HG03439 (cell line): ENCODE results near the gene GRB14.
"Not testable (repeated sequence)": the region's sequence is repeated elsewhere in the genome, so short reads cannot be mapped to it uniquely, and the experiment has no call there.

Experiments
- ATAC-seq: cut with Tn5 transposase; IDR thresholded peaks from one replicate; pipeline ENCODE4 v1.9.1; 2021; ENCODE audit warnings: mild to moderate bottlenecking, moderate library complexity; ENCODE audit not compliant: unreplicated experiment

Gene GRB14

DNA sequence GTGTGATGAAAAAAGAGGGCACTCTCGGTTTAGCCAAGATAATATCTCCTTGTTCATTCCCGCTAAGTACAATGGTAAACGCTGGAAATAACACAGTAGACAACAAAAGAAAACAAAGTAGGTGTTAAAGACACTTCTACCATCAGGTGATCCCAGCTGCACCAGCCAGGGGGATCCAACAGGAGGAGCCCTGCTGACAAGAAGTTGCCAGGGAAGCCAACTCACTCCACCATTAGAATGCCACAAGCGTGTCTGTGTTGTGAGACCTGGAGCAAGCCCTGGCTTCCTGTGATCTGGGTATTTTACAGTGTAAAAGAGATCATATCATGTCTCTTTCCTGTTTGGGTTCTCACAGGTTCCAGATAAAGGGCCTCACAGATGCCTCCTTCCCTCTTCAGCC lies 117.0 kb downstream of the GRB14 start:
- ATAC-seq: no peak

DNA sequence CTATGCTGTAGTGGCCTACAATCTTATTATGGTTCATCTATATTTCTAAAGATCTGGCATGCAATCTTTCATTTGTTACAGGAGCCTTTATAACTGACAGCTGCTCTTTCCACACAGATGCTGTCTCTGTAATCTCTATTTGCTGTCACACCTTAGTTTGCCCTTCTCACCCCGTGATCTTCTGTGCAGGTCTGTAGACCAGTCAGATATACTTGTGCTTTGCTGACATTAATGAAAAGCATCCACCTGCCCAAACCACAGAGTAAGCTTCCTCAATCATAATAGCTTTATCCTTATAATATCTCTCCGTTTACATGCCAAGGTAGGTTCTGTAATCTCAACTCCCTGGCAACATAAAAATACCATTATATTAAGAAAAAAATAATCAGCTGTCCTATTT lies 122.4 kb downstream of the GRB14 start:
- ATAC-seq: no peak

- ATAC-seq: no peak
Measured at GRCh38 chr2:164496881-164497280, 124.4 kb downstream of the GRB14 start.

DNA sequence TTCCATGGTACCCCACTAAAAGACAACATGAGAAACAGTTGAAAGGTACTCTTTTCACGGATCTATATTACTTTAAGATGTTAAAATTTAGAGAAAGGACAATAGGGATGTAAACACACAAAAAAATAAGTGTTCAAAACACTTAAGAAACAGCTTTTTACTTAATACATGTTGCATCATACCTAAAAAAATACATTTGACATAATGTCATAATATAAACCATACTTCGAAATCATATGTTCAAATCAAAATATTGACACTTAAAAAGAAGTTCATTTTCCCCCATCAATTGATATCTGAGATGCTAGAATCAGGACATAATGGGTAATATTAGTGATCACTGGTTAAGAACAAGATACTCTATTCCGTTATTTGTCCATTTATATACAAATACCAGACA lies 124.9 kb downstream of the GRB14 start:
- ATAC-seq: no peak

GRCh38 chr2:164495491-164496223 lies 125.6 kb downstream of the GRB14 start:
- no peak for ATAC-seq

- no peak for ATAC-seq
Measured at GRCh38 chr2:164485541-164485940, 135.7 kb downstream of the GRB14 start.

DNA sequence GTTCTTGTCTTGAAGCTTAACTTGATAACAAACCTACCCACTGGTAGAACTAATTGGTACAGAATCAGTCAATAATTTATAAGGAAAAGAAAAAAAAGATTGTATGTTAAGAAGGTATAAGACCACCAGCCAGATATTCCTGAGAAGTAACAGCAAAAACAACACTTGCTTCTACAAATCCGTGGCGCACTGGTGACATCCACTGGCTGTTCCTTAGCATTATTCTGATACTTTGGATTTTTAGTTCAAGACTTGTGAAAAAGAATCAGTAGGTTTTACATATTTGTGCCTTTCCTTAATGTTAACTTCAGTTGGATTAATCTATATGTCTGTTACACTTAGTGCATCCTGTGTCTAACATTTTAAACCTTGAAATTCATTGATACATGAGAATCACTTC lies 141.8 kb downstream of the GRB14 start:
- no peak for ATAC-seq

DNA sequence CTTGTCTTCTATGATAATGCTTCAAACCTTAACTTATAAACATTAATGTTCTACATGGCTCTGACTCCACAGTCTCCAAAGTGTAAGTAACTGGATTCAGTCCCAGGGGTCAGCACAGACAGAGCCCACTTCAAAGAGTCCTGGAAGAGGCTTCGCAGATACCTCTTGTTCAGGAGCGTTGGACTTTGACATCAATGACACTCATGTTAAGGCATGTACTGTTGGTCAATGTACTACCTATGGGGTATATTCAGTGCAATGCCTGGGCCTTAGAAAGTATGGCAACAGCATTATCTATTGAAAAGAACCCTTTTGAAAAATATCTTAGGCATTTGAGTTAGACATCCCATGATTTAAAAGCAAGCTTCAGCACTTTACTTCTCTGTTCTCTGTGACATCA lies 143.1 kb downstream of the GRB14 start:
- no peak for ATAC-seq

GRCh38 chr2:164474873-164475272 lies 146.4 kb downstream of the GRB14 start:
- ATAC-seq: no peak

DNA sequence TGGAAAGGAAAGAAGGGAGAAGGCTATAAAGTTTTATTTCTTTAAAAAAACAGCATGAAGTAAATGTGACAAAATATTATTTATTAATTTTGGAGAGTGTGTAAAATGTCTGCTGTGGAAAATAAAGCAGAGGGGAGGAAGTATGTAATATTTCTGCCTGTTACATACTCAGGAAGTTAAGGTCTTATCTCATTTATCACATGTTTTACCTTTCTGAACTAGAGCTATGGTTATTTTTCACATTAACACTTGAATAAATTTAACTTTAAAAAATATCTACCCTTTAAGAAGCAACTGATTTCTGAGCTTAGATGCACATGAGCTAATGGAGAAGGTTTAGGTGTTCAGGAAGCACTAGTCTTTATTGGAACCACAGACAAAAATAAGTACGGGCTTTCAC lies 148.3 kb downstream of the GRB14 start:
- no peak for ATAC-seq

DNA sequence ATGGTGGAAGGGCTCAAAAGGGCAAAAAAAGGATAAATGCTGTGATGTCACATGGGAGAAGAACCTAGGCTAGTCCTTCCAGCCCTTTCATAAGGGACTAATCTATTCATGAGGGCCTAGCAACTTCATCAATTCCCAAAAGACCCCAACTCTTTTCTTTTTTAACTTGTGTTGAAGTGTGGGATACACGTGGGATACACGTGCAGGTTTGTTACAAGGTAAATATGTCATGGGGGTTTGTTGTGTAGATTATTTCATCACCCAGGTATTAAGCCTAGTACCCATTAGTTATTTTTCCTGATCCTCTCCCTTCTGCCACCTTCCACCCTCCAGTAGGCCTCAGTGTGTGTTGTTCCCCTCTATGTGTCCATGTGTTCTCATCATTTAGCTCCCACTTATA lies 156.2 kb downstream of the GRB14 start:
- ATAC-seq: not testable (repeated sequence)

DNA sequence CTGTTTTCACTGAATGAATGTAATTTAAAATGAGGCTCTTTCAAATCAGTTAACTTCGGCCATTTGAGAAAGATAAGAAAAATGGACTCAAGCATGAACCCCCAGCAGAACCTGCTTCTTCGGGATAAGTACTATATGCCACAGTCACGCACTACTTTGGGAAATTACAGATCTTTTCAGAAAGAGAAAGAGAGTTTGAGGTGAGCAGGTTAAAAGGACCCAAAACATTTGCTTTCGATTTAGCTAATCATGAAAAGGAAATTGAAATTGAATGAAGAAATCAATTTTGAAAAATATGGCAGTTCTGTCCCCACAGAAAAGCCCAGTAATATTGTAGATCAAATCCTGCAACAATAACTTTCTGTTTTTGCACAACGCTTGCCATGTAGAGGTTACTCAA lies 156.9 kb downstream of the GRB14 start:
- ATAC-seq: no peak

DNA sequence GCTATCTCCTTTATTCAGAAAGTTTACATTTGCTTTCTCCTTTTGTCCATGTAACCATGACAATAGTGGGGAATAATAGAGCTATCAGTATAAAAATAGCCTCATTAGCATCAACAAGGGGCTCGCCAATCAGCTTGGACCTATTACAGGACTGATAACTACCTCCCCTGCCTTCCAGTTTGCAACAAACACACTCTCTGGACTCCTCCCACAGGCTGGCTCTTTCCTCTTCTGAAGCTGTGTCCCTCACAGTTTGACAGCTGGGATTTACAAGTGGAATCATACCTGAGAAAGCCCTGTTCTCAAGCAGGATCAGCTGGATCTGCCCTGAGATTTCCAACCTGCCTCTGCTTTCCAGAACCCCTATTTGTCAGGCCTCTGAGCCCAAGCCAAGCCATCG lies 162.5 kb downstream of the GRB14 start:
- no peak for ATAC-seq

DNA sequence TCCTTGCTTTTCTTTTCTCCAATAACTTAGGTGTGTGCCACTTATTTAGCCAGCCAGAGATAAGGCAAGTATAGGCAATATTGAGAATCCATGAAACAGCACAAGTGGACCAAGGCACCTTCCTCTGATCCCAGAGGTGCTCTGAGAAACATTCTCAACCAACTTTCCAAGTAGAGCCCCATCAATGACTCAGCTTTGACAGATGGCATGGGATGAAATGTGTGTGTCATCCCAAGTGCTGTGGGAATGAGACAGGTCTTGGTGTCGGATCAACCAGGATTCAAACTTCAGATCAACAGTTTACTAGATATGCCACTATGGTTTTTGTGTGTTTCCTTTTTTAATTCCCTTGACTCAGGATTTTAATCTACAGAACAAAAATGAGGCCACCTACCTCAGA lies 164.0 kb downstream of the GRB14 start:
- ATAC-seq: no peak

DNA sequence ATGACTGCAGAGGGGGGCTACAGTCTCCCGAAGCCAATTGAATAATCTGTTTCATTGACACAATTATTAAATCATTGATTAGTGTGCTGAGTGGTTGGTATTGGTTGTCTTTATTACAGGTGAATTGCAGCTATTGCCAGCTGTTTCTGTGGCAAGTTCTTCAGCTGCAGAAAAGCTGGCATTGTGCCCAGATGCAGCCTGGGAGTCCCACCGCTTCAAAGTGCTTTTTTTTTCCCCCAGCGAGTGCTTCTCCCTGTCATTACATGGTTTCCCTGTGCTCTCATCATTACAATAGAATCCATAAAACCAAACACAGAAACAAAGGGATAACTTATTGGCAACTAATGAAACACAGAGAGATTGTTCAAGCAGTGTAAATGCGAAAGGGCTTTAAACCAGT lies 164.7 kb downstream of the GRB14 start:
- ATAC-seq: no peak

GRCh38 chr2:164453656-164454305 lies 167.5 kb downstream of the GRB14 start:
- no peak for ATAC-seq

GRCh38 chr2:164450278-164450677 lies 171.0 kb downstream of the GRB14 start:
- no peak for ATAC-seq

DNA sequence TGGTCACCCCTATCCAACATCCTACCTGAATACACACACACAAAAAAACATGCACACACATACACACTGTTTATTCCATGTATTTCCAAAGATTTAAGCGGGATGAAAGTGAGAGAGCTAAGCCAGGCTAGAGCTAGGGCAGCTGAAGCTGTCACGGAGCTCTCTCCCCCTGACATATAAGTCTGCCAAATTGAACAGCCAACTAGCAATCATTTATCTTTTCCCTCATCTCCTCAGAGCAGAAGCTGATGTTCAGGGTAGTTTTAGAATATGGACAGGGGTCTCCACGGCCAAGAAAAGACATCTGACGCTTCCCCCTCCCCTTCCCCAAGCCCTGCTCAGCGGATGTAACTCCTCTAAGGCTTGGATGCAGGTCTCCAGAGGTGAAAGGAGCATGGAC lies 171.6 kb downstream of the GRB14 start:
- no peak for ATAC-seq

DNA sequence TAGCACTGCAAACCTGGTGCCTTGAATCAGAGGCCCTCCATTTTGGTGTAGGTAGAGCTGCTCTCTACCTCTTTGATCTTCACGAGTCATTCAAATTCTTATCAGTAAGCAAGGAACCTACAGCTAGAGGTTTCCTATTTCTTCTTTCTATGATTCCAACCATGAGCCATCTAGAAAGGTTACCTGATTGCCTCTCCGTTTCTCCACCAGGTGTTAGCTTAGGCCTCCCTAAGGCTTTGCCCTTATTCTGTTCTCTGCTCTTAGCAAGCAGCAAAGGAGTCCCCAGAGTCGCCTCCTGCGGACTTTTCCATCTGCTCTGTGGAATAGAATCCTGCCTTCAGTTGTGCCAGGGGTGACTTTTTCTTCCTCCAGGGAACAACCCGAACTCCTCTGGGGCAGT lies 173.6 kb downstream of the GRB14 start:
- ATAC-seq: no peak
